Muscle of leg (tissue), 11 donors: ENCODE data around the gene PRSS38. TPM values are rescaled to one million over a fixed set of nuclear protein-coding genes. Genes with fewer than 3 reads are reported as not detected.

Source experiments
- DNase-seq: peaks from one replicate; pipeline ENCODE4 v3.0.0; 2013
- H3K27ac ChIP-seq: one replicate; pipeline ENCODE4 v1.5.1; 2013; ENCODE audit warnings: mild to moderate bottlenecking, low read length, control low read depth
- H3K27me3 ChIP-seq: one replicate; pipeline ENCODE4 v1.6.1; 2013; ENCODE audit warnings: low read length; ENCODE audit not compliant: control insufficient read depth, insufficient read depth
- H3K36me3 ChIP-seq: one replicate; pipeline ENCODE4 v1.6.1; 2013; ENCODE audit warnings: low read length; ENCODE audit not compliant: control insufficient read depth, insufficient read depth
- H3K4me1 ChIP-seq: one replicate; pipeline ENCODE4 v1.6.1; 2013; ENCODE audit warnings: low read length; ENCODE audit not compliant: control insufficient read depth, insufficient read depth
- H3K4me3 ChIP-seq: one replicate; pipeline ENCODE4 v1.5.1; 2013; ENCODE audit warnings: low read length, control low read depth
- H3K9me3 ChIP-seq: replicated peaks from 2 replicates; pipeline ENCODE4 v1.6.1; 2013; ENCODE audit warnings: low read depth, low read length; ENCODE audit not compliant: control insufficient read depth
- WGBS: methylation state at CpG from one replicate; pipeline ENCODE4 v1.1.5; 2013; ENCODE audit warnings: missing lambda C conversion rate; ENCODE audit not compliant: insufficient coverage; 5-methylcytosine and 5-hydroxymethylcytosine counted together
- polyA plus RNA-seq, 8 donors: library from polyadenylated mRNA; unstranded; fragments of 120-200 nt; gene quantifications; one replicate each; pipeline versions ENCODE4 v1.2.1 to v1.2.3, GENCODE V29; 2013; ENCODE audit warnings: inconsistent platforms in 1 of 8, low replicate concordance in 1 of 8; ENCODE audit not compliant: insufficient read length in 8 of 8, insufficient read depth in 1 of 8
- total RNA-seq: library from RNA; stranded (reverse); fragments of 120-200 nt; gene quantifications from one replicate; pipeline ENCODE4 v1.2.4, GENCODE V29; 2013

The PRSS38 gene
- total and polyA plus RNA-seq, 9 donors: not detected

GRCh38 chr1:227779021-227779441, 36.4 kb upstream of the PRSS38 start:
- WGBS: 81% methylated on average over 10 of the region's 10 CpGs
- Histone ChIP-seq H3K27ac (no peak overlapping the region), H3K4me3 (no peak overlapping the region), H3K27me3 (no peaks in the 10 kb centered on the region), H3K36me3 (peaks cover 18% of the 10 kb centered on the region), H3K9me3 (no peaks in the 10 kb centered on the region), H3K4me1 (peaks cover 50% of the 10 kb centered on the region)
- DNase-seq: no peak

DNA sequence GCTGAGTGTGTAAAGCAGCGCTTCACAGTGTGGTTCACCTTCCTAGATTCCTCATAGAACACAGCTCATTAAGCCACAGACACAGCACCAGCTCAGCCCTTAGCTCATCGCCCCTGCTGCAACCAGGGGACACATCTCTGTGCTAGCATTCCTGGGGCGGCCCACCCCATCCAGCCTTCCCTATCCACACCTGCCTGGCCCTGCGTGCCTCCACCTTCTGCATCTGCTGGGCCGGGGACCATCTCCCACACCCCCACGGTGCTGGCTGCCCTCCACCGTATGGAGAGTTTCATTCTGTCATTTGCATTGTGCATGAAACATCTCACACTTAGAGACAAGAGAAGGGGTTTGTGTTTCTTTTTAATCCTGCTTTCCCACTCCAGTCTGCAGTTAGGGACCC, 35.8 kb upstream of the PRSS38 start:
- DNase-seq: no peak
- Histone ChIP-seq H3K27ac (no peak overlapping the region), H3K9me3 (no peaks in the 10 kb centered on the region), H3K4me3 (no peak overlapping the region), H3K36me3 (peaks cover 18% of the 10 kb centered on the region), H3K4me1 (peaks cover 43% of the 10 kb centered on the region), H3K27me3 (no peaks in the 10 kb centered on the region)
- WGBS: 94% methylated on average over 3 of the region's 7 CpGs

GRCh38 chr1:227780101-227781044, 35.1 kb upstream of the PRSS38 start:
- no peaks in the 10 kb centered on the region for H3K9me3 ChIP-seq
- no peaks in the 10 kb centered on the region for H3K27me3 ChIP-seq
- H3K36me3 ChIP-seq: peaks cover 18% of the 10 kb centered on the region
- H3K4me3 ChIP-seq: no peak overlapping the region
- no peak overlapping the region for H3K27ac ChIP-seq
- H3K4me1 ChIP-seq: peaks cover 36% of the 10 kb centered on the region
- DNase-seq: no peak
- WGBS: 87% methylated on average over 20 of the region's 23 CpGs

DNA sequence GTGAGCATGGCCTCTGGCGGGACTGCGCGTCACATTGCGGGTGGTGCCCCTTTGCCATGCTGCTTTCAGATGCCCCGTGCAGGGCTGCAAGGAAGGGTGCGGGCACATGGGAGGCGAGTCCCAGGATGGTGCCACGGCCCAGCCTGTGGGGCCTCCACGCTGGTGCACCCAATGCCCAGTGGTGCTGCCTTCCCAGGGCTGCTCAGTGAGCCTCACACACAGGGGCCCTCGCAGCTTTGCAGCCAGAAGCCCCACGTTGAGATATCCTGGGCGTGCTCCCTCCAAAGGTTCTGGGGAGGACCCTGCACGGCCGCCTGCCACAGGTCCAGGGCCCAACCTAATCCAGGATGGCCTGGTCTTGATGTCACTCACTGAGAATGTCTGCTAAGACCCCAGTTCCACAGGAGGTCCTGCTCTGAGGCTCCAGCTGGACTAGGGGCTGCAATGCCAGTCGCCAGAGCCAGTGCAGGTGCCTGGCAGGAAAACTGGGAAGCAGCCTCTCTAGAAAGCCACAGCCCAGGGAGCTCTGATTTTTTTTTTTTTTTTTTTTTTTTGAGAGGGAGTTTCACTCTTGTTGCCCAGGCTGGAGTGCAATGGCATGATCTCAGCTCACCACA, 34.1 kb upstream of the PRSS38 start:
- DNase-seq: no peak
- Histone ChIP-seq H3K27me3 (peaks cover 8% of the 10 kb centered on the region), H3K4me3 (no peak overlapping the region), H3K9me3 (no peaks in the 10 kb centered on the region), H3K4me1 (peaks cover 33% of the 10 kb centered on the region), H3K27ac (no peak overlapping the region), H3K36me3 (peaks cover 18% of the 10 kb centered on the region)
- WGBS: 96% methylated on average over 14 of the region's 15 CpGs

- Histone ChIP-seq H3K27me3 (peaks cover 15% of the 10 kb centered on the region), H3K4me1 (peaks cover 35% of the 10 kb centered on the region), H3K9me3 (no peaks in the 10 kb centered on the region), H3K36me3 (peaks cover 18% of the 10 kb centered on the region), H3K4me3 (no peak overlapping the region), H3K27ac (no peak overlapping the region)
- 82% methylated on average over 4 of the region's 4 CpGs for WGBS
- DNase-seq: no peak
Observed at GRCh38 chr1:227782226-227782625, 33.2 kb upstream of the PRSS38 start.

- 100% methylated on average over 3 of the region's 13 CpGs for WGBS
- H3K4me1 ChIP-seq: peaks cover 41% of the 10 kb centered on the region
- peaks cover 34% of the 10 kb centered on the region for H3K27me3 ChIP-seq
- no peak overlapping the region for H3K27ac ChIP-seq
- H3K9me3 ChIP-seq: no peaks in the 10 kb centered on the region
- no peak for DNase-seq
- H3K36me3 ChIP-seq: peaks cover 12% of the 10 kb centered on the region
- H3K4me3 ChIP-seq: no peak overlapping the region
Observed at GRCh38 chr1:227785094-227785804, 30.2 kb upstream of the PRSS38 start.

GRCh38 chr1:227785805-227786671, 29.4 kb upstream of the PRSS38 start:
- H3K4me3 ChIP-seq: no peak overlapping the region
- H3K27ac ChIP-seq: peak overlapping the region; percentile 7
- peaks cover 7% of the 10 kb centered on the region for H3K36me3 ChIP-seq
- H3K27me3 ChIP-seq: peaks cover 34% of the 10 kb centered on the region
- peaks cover 41% of the 10 kb centered on the region for H3K4me1 ChIP-seq
- DNase-seq: peak; percentile 49
- H3K9me3 ChIP-seq: no peaks in the 10 kb centered on the region
- 63% methylated on average over 16 of the region's 19 CpGs for WGBS

DNA sequence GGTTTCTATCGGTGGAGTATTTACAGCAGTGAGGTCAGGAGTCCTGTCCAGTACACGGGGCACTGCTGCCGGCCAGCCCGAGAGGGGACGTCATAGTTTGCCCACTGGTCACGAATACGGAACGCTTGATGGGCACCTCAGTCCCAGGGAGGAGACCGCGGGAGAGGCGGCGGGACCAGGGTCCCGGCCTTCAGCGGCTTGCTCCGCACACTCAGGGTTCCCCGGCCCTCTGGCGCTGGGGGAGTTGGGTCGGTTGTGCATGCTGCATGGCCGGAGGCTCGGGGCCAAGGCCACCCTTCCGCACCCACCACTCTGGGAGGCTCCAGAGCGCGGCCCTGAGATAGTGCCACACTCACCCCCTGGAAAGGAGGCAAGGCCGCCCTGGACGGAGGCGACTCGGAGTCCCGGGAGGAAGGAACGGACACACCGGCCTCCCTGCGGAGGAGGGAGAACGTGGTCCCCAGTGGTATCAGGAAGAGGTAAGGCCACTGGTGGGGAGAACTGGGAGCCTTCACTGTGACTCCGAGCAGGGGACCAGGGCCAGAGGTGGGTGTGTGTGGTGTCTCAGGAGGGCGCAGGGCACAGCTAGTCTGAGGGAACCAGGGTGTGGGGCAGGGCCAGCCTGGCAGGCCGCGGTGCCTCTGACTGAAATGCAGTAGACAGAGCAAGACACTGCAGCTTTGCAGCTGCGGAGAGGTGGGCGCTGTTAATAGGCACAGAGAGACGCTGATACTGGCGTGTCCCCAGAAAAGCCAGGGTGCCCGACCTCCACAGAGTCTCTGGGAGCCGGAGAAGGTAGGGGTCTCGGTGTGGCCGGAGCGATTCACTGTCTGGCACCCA, 28.6 kb upstream of the PRSS38 start:
- 33% methylated on average over 45 of the region's 45 CpGs for WGBS
- peaks cover 41% of the 10 kb centered on the region for H3K4me1 ChIP-seq
- no peaks in the 10 kb centered on the region for H3K9me3 ChIP-seq
- H3K4me3 ChIP-seq: peak overlapping the region; percentile 58
- peak overlapping the region; percentile 31 for H3K27ac ChIP-seq
- H3K27me3 ChIP-seq: peaks cover 34% of the 10 kb centered on the region
- H3K36me3 ChIP-seq: peaks cover 4% of the 10 kb centered on the region
- DNase-seq: no peak
